SK-N-SH (cell line): ENCODE results near the gene ZDHHC8. TPM values are rescaled to one million over a fixed set of nuclear protein-coding genes. Genes with fewer than 3 reads are reported as not detected.

Experiments used
- CTCF ChIA-PET: fragments of 300-600, 350-600 bp; formaldehyde crosslinking; extraction: SDS; loops from one replicate; lab custom pipeline; 2021; lab: Yijun Ruan, JAX
- POLR2A ChIA-PET: fragments of 350-600 bp; sonication (Branson Sonifier 250); formaldehyde crosslinking; extraction: SDS; loops from one replicate; lab custom pipeline; 2020; ENCODE audit warnings: antibody characterized with exemption, inconsistent platforms; lab: Yijun Ruan, JAX
- DNase-seq: peaks from one replicate; pipeline ENCODE4 v3.0.0; 2012
- H2AFZ ChIP-seq: fragments of 200-600 bp; sonication (generic); 2 replicates; pipeline ENCODE4 v1.8.1; 2016; ENCODE audit warnings: antibody characterized with exemption, mild to moderate bottlenecking, low read depth
- H3F3A ChIP-seq: fragments of 200-600 bp; sonication (generic); replicated peaks from 2 replicates; pipeline ENCODE3; 2016; ENCODE audit warnings: antibody characterized with exemption, mild to moderate bottlenecking; ENCODE audit not compliant: insufficient read depth
- H3K27ac ChIP-seq, 2 experiments: fragments of 200-500 bp in 1 of 2; fragments of 200-600 bp in 1 of 2; sonication (Bioruptor generic) in 1 of 2; sonication (generic), shearing (Covaris generic) in 1 of 2; 2 replicates each; pipeline versions ENCODE4 v1.5.1 to v1.6.1; 2014 to 2016; ENCODE audit warnings: low read depth in 2 of 2, inconsistent platforms in 1 of 2, low read length in 1 of 2, mild to moderate bottlenecking in 1 of 2, mixed read lengths in 1 of 2
- H3K27me3 ChIP-seq: fragments of 200-600 bp; sonication (generic), shearing (Covaris generic); 2 replicates; pipeline ENCODE4 v1.6.1; 2016; ENCODE audit warnings: mixed run types; ENCODE audit not compliant: insufficient read depth
- H3K36me3 ChIP-seq, 2 experiments: fragments of 200-500 bp in 1 of 2; fragments of 200-600 bp in 1 of 2; sonication (Bioruptor generic) in 1 of 2; sonication (generic) in 1 of 2; replicated peaks in 1 of 2; 2 replicates each; pipeline versions ENCODE3 to v1.5.1; 2014 to 2016; ENCODE audit warnings: low read length in 1 of 2, mild to moderate bottlenecking in 1 of 2; ENCODE audit not compliant: insufficient read depth in 2 of 2, control insufficient read depth in 1 of 2
- H3K4me1 ChIP-seq, 2 experiments: fragments of 200-500 bp in 1 of 2; fragments of 200-600 bp in 1 of 2; sonication (Bioruptor generic) in 1 of 2; sonication (generic), shearing (Covaris generic) in 1 of 2; 2 replicates each; pipeline versions ENCODE4 v1.5.1 to v1.6.1; 2014 to 2016; ENCODE audit warnings: low read depth in 1 of 2, low read length in 1 of 2, mixed run types in 1 of 2; ENCODE audit not compliant: insufficient read depth in 2 of 2, control insufficient read depth in 1 of 2
- H3K4me2 ChIP-seq: fragments of 200-600 bp; sonication (generic), shearing (Covaris generic); 2 replicates; pipeline ENCODE4 v1.6.1; 2017; ENCODE audit warnings: mixed run types
- H3K4me3 ChIP-seq, 2 experiments: fragments of 200-500 bp in 1 of 2; fragments of 200-600 bp in 1 of 2; sonication (Bioruptor generic) in 1 of 2; sonication (generic), shearing (Covaris generic) in 1 of 2; 2 replicates each; pipeline versions ENCODE4 v1.5.1 to v1.8.1; 2014 to 2016; ENCODE audit warnings: low read depth in 2 of 2, inconsistent platforms in 1 of 2, low read length in 1 of 2, mild to moderate bottlenecking in 1 of 2, mixed read lengths in 1 of 2, moderate library complexity in 1 of 2
- H3K79me2 ChIP-seq: fragments of 200-600 bp; sonication (generic); 2 replicates; pipeline ENCODE4 v1.8.1; 2017; ENCODE audit warnings: mild to moderate bottlenecking; ENCODE audit not compliant: insufficient read depth
- H3K9ac ChIP-seq: fragments of 200-600 bp; sonication (generic); 2 replicates; pipeline ENCODE4 v1.6.1; 2017; ENCODE audit warnings: mixed run types
- H3K9me2 ChIP-seq: fragments of 200-600 bp; sonication (generic); 2 replicates; pipeline ENCODE4 v1.6.1; 2017; ENCODE audit warnings: mixed run types
- H3K9me3 ChIP-seq: fragments of 200-600 bp; sonication (generic); 2 replicates; pipeline ENCODE4 v1.6.1; 2017; ENCODE audit warnings: mixed run types, mild to moderate bottlenecking, moderate library complexity
- H4K20me1 ChIP-seq: fragments of 200-600 bp; sonication (generic); 2 replicates; pipeline ENCODE4 v1.6.1; 2017; ENCODE audit warnings: mild to moderate bottlenecking, mixed run types; ENCODE audit not compliant: insufficient read depth
- ELF1 ChIP-seq: IDR thresholded peaks from 2 replicates; pipeline ENCODE4 v1.4.0; 2012
- EZH2phosphoT487 ChIP-seq: fragments of 200-600 bp; sonication (generic); IDR thresholded peaks from 2 replicates; pipeline ENCODE4 v1.6.1; 2017; ENCODE audit warnings: low read depth, mixed run types, mild to moderate bottlenecking, antibody characterized with exemption, moderate library complexity, borderline replicate concordance
- FOSL2 ChIP-seq: IDR thresholded peaks from 2 replicates; pipeline ENCODE4 v1.4.0; 2012; ENCODE audit warnings: low read depth, mild to moderate bottlenecking, moderate library complexity, borderline replicate concordance
- FOXJ3 ChIP-seq: sonication (generic); formaldehyde crosslinking; IDR thresholded peaks from 2 replicates; pipeline ENCODE4 v1.5.1; 2020; ENCODE audit warnings: mild to moderate bottlenecking, missing genetic modification reagents
- FOXM1 ChIP-seq: IDR thresholded peaks from 2 replicates; pipeline ENCODE4 v1.4.0; 2012; ENCODE audit warnings: low read depth, mild to moderate bottlenecking
- GABPA ChIP-seq: IDR thresholded peaks from 2 replicates; pipeline ENCODE4 v1.4.0; 2012; ENCODE audit warnings: low read depth, mild to moderate bottlenecking
- JUND ChIP-seq: IDR thresholded peaks from 2 replicates; pipeline ENCODE4 v1.4.0; 2012
- MEF2A ChIP-seq: IDR thresholded peaks from 2 replicates; pipeline ENCODE4 v1.4.0; 2012; ENCODE audit warnings: low read depth, borderline replicate concordance
- MXI1 ChIP-seq: IDR thresholded peaks from 2 replicates; pipeline ENCODE4 v1.6.1; 2012; ENCODE audit warnings: mild to moderate bottlenecking, low read depth, low read length, improper control_type of control experiment
- NFIC ChIP-seq: IDR thresholded peaks from 2 replicates; pipeline ENCODE4 v1.4.0; 2012; ENCODE audit warnings: borderline replicate concordance
- NRF1 ChIP-seq: IDR thresholded peaks from 2 replicates; pipeline ENCODE4 v1.6.1; 2012; ENCODE audit warnings: low read depth, mild to moderate bottlenecking, low read length
- POLR2AphosphoS5 ChIP-seq: IDR thresholded peaks from 2 replicates; pipeline ENCODE4 v1.6.1; 2012; ENCODE audit warnings: low read depth, low read length
- RCOR1 ChIP-seq: fragments of 150-350 bp; IDR thresholded peaks from 2 replicates; pipeline ENCODE4 v1.6.1; 2017; ENCODE audit warnings: antibody characterized with exemption, low read length
- RXRA ChIP-seq: IDR thresholded peaks from 2 replicates; pipeline ENCODE4 v1.4.0; 2012; ENCODE audit warnings: low read depth, mild to moderate bottlenecking, borderline replicate concordance
- TAF1 ChIP-seq: IDR thresholded peaks from 2 replicates; pipeline ENCODE4 v1.6.1; 2012; ENCODE audit warnings: low read depth, mild to moderate bottlenecking, low read length, moderate library complexity, borderline replicate concordance
- TEAD4 ChIP-seq: IDR thresholded peaks from 2 replicates; pipeline ENCODE4 v1.4.0; 2012; ENCODE audit warnings: mild to moderate bottlenecking, borderline replicate concordance; ENCODE audit not compliant: insufficient read depth
- YY1 ChIP-seq: IDR thresholded peaks from 2 replicates; pipeline ENCODE4 v1.4.0; 2012; ENCODE audit warnings: low read depth, mild to moderate bottlenecking
- WGBS: methylation state at CpG from one replicate; pipeline ENCODE4 v1.1.6; 2017; ENCODE audit warnings: low lambda C conversion rate; 5-methylcytosine and 5-hydroxymethylcytosine counted together
- polyA plus RNA-seq, 3 experiments: library from polyadenylated mRNA; depleted of rRNA; stranded (reverse); fragments of >200 nt; gene quantifications; 2 replicates each; pipeline ENCODE4 v1.2.3, GENCODE V29; 2012
- TF ChIP-seq, protein P1 (sequence below): IDR thresholded peaks from 2 replicates; pipeline ENCODE4 v1.4.0; 2012; ENCODE audit warnings: low read depth
- TF ChIP-seq, protein P2 (sequence below): fragments of 150-350 bp; IDR thresholded peaks from 2 replicates; pipeline ENCODE4 v1.6.1; 2016; ENCODE audit warnings: mild to moderate bottlenecking, low read depth, low read length
- TF ChIP-seq, protein P3 (sequence below): IDR thresholded peaks from 2 replicates; pipeline ENCODE4 v1.4.0; 2012; ENCODE audit warnings: low read depth, borderline replicate concordance

Gene ZDHHC8
- polyA plus RNA-seq, 1 of the 3 experiments (the other 2 are of a cell fraction): 65.3 TPM

DNA sequence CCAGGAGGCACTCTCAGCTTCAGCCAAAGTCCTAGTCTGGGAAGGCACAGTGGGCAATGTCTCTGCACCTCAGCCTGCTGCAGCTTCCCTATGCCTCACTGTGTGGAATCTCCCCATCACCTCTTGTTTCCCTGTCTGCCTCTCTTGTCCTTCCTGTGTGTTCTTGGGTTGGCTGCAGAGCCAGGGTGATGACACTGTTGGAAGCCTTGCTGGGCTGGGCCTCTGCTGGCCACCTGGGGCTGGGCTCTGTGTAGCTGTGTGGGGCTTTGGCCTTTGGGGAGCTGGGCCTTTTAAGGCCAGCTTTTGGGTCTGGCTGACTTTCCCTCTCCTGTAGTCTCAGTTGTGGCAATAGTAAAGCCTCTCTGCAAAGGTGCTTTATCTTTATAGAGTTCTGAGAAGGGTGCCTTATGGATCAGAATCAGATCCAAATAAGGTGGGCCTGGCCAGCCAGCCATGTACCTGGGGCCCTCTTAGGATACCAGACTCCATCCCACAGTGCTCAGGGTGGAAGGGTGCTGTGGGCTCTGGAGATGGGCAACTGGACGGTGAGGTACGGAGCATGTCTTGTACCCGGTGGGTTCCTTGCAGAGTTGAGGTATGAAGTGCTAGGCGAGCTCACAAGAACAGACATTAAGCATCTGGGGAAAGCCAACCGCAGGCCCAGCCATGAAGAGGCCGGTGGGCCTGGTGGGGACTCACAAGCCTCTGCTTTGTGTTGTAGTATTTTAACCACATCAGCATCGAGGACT is 26.0 kb upstream of the ZDHHC8 start (continued):
- TF ChIP-seq, protein P1, sequence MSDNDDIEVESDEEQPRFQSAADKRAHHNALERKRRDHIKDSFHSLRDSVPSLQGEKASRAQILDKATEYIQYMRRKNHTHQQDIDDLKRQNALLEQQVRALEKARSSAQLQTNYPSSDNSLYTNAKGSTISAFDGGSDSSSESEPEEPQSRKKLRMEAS: no peak
- TF ChIP-seq JUND: no peak

DNA sequence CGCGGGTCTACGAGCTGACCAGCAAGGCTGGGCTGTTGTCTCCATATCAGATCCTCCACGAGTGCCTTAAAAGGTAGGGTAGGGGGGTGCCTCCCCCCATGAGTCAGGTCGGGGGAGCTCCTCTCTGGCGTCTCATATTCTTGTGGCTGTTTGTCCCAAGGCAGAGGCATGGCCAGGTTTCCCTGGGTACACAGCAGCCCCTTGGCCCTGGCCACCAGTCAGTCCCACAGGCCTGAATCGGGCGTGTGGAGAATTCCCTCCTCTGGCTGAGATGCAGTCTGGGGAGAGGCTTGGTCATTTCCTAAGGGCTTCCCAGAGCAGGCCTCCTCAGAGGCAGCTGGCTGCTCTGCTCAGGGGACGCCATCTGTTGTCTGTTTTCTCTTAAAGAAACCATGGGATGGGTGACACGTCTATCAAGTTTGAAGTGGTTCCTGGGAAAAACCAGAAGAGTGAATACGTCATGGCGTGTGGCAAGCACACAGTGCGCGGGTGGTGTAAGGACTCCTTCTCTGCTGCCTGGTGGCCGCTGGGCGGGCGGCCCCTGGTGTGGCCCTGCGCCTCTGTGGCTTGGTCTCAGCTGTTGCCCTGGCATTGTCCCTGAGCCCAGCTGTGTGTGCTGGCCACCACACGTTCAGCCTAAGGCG is 25.3 kb upstream of the ZDHHC8 start:
- no peak overlapping the region for H3K4me2 ChIP-seq
- no peak overlapping the region for H2AFZ ChIP-seq
- CTCF ChIA-PET: interaction anchor here (0.6 to 1.3 kb wide), 2 partner anchors 12 to 23 kb away, joined by 3 to 7 read pairs; no protein-coding TSS in a partner anchor
- H3K4me1 ChIP-seq: no peaks in the 10 kb centered on the region; a peak in 1 of 4 replicates
- no peak overlapping the region; a peak in 1 of 4 replicates for H3K27ac ChIP-seq
- peaks cover 39% of the 10 kb centered on the region for H3K79me2 ChIP-seq
- H3K9ac ChIP-seq: no peak overlapping the region
- TF ChIP-seq FOSL2: no peak
- TF ChIP-seq MEF2A: no peak
- no peak for TF ChIP-seq GABPA
- TF ChIP-seq YY1: no peak
- TF ChIP-seq TEAD4: no peak
- no peak for DNase-seq
- H3K36me3 ChIP-seq: peaks cover 33 to 91% of the 10 kb centered on the region in 2 experiments
- 88% methylated on average over 12 of the region's 20 CpGs for WGBS
- no peaks in the 10 kb centered on the region for H3K27me3 ChIP-seq
- no peak overlapping the region for H3K4me3 ChIP-seq
- POLR2A ChIA-PET: no interaction called here
- peaks cover 26% of the 10 kb centered on the region; the same call in 1 of the 2 replicates for H4K20me1 ChIP-seq
- no peaks in the 10 kb centered on the region for H3K9me3 ChIP-seq
- H3K9me2 ChIP-seq: no peaks in the 10 kb centered on the region
- peaks cover 17% of the 10 kb centered on the region for H3F3A ChIP-seq

DNA sequence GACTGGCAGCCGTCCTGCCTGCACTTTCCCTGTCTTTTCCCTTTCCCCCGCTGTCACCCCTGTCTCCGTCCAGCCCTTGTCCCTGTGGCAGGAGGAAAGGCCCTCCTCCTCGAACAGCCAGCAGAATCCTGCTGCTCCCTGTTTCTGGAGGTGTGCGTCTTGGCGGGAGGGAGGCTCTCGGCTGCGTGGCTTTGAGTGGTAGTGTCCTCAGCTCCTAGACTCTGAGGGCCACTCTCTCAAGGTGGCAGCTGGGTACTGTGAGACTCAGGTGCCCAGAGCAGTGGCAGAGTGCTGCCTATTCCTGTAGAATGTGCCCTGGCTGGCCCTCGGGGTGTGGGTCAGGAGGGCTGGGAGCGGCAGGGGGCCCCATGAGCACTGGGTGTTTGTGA is 24.8 kb upstream of the ZDHHC8 start:
- 89% methylated on average over 10 of the region's 10 CpGs for WGBS
- no peak for DNase-seq
- no peak overlapping the region for H3K27ac ChIP-seq
- no peak overlapping the region for H3K4me2 ChIP-seq
- H3K36me3 ChIP-seq: peaks cover 30 to 91% of the 10 kb centered on the region in 2 experiments
- TF ChIP-seq NFIC (no peak), FOXM1 (no peak), TEAD4 (no peak), EZH2phosphoT487 (no peak), JUND (no peak), TAF1 (no peak), POLR2AphosphoS5 (no peak), FOXJ3 (CRISPR knock-in tag) (no peak), MEF2A (no peak), RCOR1 (no peak), RXRA (no peak), NRF1 (no peak), MXI1 (no peak), FOSL2 (no peak), YY1 (no peak), ELF1 (no peak)
- TF ChIP-seq, protein P1: no peak
- TF ChIP-seq, protein P2, sequence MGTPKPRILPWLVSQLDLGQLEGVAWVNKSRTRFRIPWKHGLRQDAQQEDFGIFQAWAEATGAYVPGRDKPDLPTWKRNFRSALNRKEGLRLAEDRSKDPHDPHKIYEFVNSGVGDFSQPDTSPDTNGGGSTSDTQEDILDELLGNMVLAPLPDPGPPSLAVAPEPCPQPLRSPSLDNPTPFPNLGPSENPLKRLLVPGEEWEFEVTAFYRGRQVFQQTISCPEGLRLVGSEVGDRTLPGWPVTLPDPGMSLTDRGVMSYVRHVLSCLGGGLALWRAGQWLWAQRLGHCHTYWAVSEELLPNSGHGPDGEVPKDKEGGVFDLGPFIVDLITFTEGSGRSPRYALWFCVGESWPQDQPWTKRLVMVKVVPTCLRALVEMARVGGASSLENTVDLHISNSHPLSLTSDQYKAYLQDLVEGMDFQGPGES: no peak
- TF ChIP-seq, protein P3, sequence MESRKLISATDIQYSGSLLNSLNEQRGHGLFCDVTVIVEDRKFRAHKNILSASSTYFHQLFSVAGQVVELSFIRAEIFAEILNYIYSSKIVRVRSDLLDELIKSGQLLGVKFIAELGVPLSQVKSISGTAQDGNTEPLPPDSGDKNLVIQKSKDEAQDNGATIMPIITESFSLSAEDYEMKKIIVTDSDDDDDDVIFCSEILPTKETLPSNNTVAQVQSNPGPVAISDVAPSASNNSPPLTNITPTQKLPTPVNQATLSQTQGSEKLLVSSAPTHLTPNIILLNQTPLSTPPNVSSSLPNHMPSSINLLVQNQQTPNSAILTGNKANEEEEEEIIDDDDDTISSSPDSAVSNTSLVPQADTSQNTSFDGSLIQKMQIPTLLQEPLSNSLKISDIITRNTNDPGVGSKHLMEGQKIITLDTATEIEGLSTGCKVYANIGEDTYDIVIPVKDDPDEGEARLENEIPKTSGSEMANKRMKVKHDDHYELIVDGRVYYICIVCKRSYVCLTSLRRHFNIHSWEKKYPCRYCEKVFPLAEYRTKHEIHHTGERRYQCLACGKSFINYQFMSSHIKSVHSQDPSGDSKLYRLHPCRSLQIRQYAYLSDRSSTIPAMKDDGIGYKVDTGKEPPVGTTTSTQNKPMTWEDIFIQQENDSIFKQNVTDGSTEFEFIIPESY: no peak
- H3K9me3 ChIP-seq: no peaks in the 10 kb centered on the region
- no peaks in the 10 kb centered on the region; a peak in 1 of 4 replicates for H3K4me1 ChIP-seq
- H3K9ac ChIP-seq: no peak overlapping the region
- peaks cover 34% of the 10 kb centered on the region for H3K79me2 ChIP-seq
- no peak overlapping the region for H2AFZ ChIP-seq
- no peak overlapping the region for H3K4me3 ChIP-seq
- peaks cover 22% of the 10 kb centered on the region; the same call in 1 of the 2 replicates for H4K20me1 ChIP-seq
- no peaks in the 10 kb centered on the region for H3K9me2 ChIP-seq
- POLR2A ChIA-PET: no interaction called here
- no peaks in the 10 kb centered on the region for H3K27me3 ChIP-seq
- CTCF ChIA-PET: no interaction called here
- H3F3A ChIP-seq: peaks cover 17% of the 10 kb centered on the region
